PFSK-1 (cell line): ENCODE data around the gene DMAP1. TPM values are rescaled to one million over a fixed set of nuclear protein-coding genes. Genes with fewer than 3 reads are reported as not detected.

ENCODE experiments used
- FOXP2 ChIP-seq: optimal IDR thresholded peaks from 2 replicates; pipeline ENCODE3; 2011; ENCODE audit warnings: borderline replicate concordance, control low read depth, inconsistent platforms; ENCODE audit not compliant: insufficient read depth; ENCODE audit errors: extremely low read length, extremely low read depth
- POLR2AphosphoS5 ChIP-seq: IDR thresholded peaks from 2 replicates; pipeline ENCODE4 v1.6.1; 2012; ENCODE audit warnings: low read depth, mild to moderate bottlenecking, control low read depth, low read length, moderate library complexity
- REST ChIP-seq, 2 experiments: IDR thresholded peaks; 2 replicates each; pipeline versions ENCODE4 v1.6.1 to v1.8.0; 2011 to 2012; ENCODE audit warnings: low read depth in 2 of 2, low read length in 2 of 2, control low read depth in 1 of 2, inconsistent platforms in 1 of 2, mild to moderate bottlenecking in 1 of 2, moderate library complexity in 1 of 2; ENCODE audit not compliant: insufficient read depth in 1 of 2
- SIN3A ChIP-seq: IDR thresholded peaks from 2 replicates; pipeline ENCODE4 v1.6.1; 2012; ENCODE audit warnings: mild to moderate bottlenecking, low read length, moderate library complexity, borderline replicate concordance; ENCODE audit not compliant: insufficient read depth
- TAF1 ChIP-seq: IDR thresholded peaks from 2 replicates; pipeline ENCODE4 v1.6.1; 2012; ENCODE audit warnings: low read length, control low read depth, borderline replicate concordance; ENCODE audit not compliant: insufficient read depth
- polyA plus RNA-seq: library from polyadenylated mRNA; unstranded; fragments of >200 nt; gene quantifications from one replicate; pipeline ENCODE4 v1.2.1, GENCODE V29; 2012; ENCODE audit warnings: low read depth, missing spikeins; ENCODE audit not compliant: insufficient read length

The DMAP1 gene
- 57.4 TPM for polyA plus RNA-seq

GRCh38 chr1:44213222-44214112, at the start of gene DMAP1:
Gene DMAP1 (plus strand): TSS chr1:44213471. CDS start chr1:44213754, 283 bp downstream.
- TF ChIP-seq POLR2AphosphoS5 (peak; percentile 68), FOXP2 (peak; percentile 42), REST (IDR thresholded peaks at IDR 0.05; ENCODE audit: insufficient read depth in 1 of 2, low read depth in 2 of 2, low read length in 2 of 2) (0 out of 4 replicates have a peak, but pooled peaks of 1 of the 2 experiments have one; percentile 50), SIN3A (no peak), TAF1 (peak; percentile 76; the same call in 1 of the 2 replicates)

GRCh38 chr1:44168520-44169098, 44.7 kb upstream of the DMAP1 start:
- no peak for TF ChIP-seq TAF1
- no peak for TF ChIP-seq SIN3A
- no peak for TF ChIP-seq REST (IDR thresholded peaks at IDR 0.05; ENCODE audit: insufficient read depth in 1 of 2, low read depth in 2 of 2, low read length in 2 of 2)
- no peak for TF ChIP-seq FOXP2
- no peak for TF ChIP-seq POLR2AphosphoS5

GRCh38 chr1:44170281-44170823, 42.9 kb upstream of the DMAP1 start:
- TF ChIP-seq SIN3A (no peak), POLR2AphosphoS5 (no peak), FOXP2 (no peak)

- TF ChIP-seq FOXP2 (no peak), POLR2AphosphoS5 (no peak), REST (IDR thresholded peaks at IDR 0.05; ENCODE audit: insufficient read depth in 1 of 2, low read depth in 2 of 2, low read length in 2 of 2) (no peak), TAF1 (no peak), SIN3A (no peak)
Observed at GRCh38 chr1:44174630-44175029, 38.6 kb upstream of the DMAP1 start.

GRCh38 chr1:44200336-44200735, 12.9 kb upstream of the DMAP1 start:
- TF ChIP-seq POLR2AphosphoS5 = no peak
- no peak for TF ChIP-seq SIN3A
- TF ChIP-seq FOXP2 = no peak
- no peak for TF ChIP-seq REST (IDR thresholded peaks at IDR 0.05; ENCODE audit: insufficient read depth in 1 of 2, low read depth in 2 of 2, low read length in 2 of 2)
- TF ChIP-seq TAF1 = no peak
